NCI-H1105 treated with DMSO at 0.1 percent for 48 hours (cell line): ENCODE results near the gene KLK1.
A peak's percentile ranks its signal among the peaks of the same experiment; 100 is the strongest.
"Not testable (repeated sequence)": the region's sequence is repeated elsewhere in the genome, so short reads cannot be mapped to it uniquely, and the experiment has no call there.

ENCODE experiments used
- DNase-seq: peaks from one replicate; lab custom pipeline; 2025; lab: John Stamatoyannopoulos, UW

The KLK1 gene

GRCh38 chr19:50814883-50815282 is 8.7 kb downstream of the KLK1 start:
- no peak for DNase-seq

- no peak for DNase-seq
Measured at GRCh38 chr19:50812474-50812873, 11.1 kb downstream of the KLK1 start.

GRCh38 chr19:50811622-50812238 is 11.9 kb downstream of the KLK1 start:
- DNase-seq, result not testable (repeated sequence)

- DNase-seq, result no peak
Measured at GRCh38 chr19:50808856-50809255, 14.7 kb downstream of the KLK1 start.

GRCh38 chr19:50804420-50805272 is 18.9 kb downstream of the KLK1 start:
- peak; percentile 99 for DNase-seq

- peak; percentile 65 for DNase-seq
Measured at GRCh38 chr19:50803633-50804419, 19.8 kb downstream of the KLK1 start.

DNA sequence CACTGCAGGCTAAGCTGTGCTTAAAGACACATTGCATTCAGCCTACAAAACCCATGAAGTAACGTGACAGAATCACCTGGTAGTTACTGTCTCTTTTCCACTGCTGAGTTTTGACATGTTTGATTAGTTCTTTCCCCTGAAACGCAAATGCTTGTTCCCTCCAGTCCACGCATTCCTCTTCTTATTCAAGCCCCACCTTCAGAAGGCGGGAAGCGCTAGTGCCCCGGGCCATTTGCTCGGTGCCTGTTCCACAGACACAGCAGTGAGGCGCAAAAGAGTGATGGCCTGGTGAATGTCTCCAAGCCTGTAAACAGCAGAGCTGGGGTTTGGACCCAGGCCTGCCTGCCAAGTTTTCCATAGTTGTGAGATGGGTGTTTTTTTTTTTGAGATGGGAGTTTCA is 22.5 kb downstream of the KLK1 start:
- no peak for DNase-seq

GRCh38 chr19:50799547-50799851 is 24.1 kb downstream of the KLK1 start:
- DNase-seq, result no peak

DNA sequence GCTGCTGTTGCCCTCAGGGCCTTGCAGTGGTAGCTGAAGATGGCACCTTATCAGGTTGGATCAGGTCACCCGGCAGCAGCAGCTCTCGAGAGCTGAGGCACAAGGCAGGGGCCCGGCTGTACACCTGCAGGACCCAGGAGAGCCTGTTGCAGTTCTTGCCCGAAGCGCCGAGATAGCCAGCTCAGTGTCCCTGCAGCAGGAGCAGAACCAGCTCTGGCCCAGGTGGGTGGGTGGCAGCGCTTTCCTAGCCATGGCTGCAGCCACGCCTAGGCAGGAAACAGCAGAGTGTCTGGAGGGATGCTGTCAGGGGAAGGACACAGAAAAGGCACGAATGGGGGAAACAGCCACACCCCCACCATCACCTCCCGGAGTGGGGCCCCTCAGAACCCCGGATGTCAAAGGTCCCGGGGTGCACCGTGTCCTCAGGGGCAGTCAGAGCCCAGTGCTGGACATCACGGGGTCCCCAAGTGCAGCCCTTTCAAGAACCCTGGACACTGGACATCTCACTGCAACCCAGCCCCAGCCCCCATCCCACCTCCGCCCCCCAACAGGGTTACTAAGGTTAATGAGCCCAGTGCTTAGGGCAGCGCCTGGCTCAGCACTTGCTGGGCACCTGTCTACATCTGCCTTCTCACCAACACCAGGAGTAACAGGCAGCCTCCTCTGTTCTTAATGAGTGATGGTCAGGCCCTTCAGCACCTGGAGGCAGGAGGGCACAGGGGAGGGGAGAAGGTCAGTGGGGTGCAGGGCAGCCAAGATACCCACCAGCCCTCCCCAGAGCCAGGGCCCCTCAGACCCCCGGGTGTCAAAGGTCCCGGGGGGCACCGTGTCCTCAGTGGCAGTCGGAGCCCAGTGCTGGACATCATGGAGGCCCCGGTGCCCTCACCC is 24.7 kb downstream of the KLK1 start:
- no peak for DNase-seq

- no peak for DNase-seq
Measured at GRCh38 chr19:50797781-50798658, 25.6 kb downstream of the KLK1 start.

GRCh38 chr19:50797429-50797780 is 26.2 kb downstream of the KLK1 start:
- DNase-seq, result no peak

DNA sequence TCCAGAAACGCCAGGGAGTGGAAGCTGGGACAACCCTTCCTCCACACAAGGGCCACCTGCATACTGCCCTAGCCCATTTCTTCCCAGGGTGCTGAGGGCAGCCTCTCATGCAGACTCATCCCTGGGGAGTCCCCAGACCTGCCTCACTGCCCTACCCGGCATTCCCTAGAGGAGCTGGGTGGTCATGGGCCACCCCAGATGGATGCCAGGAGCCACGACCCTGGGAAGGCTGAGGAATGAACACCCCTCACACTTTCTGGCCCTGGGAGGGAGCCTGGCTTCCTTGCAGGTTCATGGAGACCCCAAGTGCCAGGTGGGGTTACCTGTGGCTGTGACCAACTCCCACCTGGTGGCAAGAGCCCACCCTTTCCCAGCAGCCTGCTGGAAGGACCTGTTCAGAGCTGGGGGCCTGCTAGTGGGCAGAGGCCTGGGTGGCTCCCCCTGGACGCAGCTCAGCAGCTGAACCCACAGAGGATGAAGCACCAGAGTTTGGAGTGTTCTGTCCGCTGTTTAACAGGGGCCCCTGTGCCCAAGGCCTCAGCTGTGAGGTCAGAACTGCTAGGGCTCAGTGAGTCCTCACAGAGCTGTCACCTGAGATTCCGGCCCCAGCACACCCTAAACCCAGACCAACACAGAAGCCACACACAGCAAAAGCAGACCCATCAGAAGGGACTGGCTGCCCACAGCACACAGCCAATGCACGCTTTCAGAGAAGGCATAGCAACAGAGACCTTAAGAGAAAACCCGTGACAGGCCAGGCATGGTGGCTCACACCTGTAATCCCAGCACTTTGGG is 26.8 kb downstream of the KLK1 start:
- DNase-seq, result no peak

DNA sequence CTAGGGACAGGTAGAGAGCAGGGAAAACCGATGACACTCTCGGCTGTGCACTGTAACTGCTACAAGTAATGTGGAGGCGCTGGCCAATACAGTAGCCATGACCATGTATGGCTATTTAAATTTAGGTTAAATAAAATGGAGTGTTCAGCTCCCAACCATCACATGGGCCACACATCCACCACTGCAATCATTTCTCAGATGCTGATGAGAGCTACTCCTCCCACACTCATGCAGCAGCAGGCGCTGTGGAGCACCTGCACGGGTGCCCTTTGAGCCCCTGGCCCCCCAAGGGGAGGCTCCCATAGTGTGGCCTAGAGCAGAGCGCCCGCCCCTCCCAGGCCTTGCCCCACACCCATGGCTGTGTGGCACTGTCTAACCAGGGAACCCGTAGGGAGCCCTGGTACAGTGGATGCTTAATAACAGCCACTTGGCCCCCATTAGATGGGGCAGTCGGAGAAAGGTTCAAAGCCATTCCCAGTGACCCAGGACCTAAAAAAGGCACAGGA is 27.4 kb downstream of the KLK1 start:
- DNase-seq, result no peak

DNA sequence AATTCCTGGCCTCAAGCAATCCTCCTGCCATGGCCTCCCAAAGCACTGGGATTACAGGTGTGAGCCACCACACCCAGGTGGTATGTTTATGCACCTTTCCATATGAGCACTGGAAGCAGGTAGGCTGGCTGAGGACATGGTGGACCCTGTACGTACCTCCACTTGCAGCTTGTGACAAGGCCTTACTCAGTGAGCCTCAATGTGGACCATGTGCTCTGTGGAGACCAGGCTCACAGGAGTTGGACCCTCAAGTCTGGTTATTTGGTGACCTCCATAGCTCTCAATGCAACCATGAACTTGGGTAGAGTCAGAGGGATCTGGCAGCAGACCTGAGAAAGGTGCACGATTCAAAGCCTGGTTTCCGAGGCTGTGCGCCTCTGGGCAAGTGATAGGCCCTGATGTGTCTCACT is 27.9 kb downstream of the KLK1 start:
- no peak for DNase-seq

DNA sequence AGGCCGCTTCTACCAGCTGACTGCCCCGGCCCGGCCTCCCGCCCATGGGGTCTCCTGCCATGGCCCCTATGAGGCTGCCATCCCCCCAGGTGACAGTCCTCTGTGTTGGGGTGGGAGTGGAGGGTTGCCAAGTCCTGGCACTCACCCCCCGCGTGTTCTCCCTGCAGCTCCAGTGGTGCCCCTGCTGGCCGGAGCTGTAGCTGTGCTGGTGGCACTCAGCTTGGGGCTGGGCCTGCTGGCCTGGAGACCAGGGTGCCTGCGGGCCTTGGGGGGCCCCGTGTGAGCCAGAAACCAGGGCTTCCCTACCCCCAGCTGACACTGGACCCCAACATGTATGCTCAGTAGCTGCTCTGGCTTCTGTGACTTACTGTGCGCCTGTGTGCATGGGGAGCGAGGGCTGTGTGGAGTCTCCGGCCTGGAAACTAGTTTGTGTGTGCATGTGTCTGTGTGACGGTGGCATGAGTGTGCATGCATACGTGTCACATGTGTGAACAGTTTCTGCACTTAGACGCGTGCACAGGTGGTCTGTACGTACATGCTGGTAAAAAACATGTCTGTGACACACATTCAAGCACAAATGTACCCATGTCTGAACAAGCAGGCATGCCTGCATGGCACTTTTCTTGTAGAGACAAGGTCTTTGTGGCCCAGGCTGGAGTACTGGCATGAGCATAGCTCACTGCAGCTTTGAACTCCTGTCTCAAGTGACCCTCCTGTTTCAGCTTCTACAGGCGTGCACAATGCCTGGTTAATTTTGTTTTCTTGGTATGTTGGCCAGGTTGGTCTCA is 28.5 kb downstream of the KLK1 start:
- DNase-seq, result peak; percentile 60

DNA sequence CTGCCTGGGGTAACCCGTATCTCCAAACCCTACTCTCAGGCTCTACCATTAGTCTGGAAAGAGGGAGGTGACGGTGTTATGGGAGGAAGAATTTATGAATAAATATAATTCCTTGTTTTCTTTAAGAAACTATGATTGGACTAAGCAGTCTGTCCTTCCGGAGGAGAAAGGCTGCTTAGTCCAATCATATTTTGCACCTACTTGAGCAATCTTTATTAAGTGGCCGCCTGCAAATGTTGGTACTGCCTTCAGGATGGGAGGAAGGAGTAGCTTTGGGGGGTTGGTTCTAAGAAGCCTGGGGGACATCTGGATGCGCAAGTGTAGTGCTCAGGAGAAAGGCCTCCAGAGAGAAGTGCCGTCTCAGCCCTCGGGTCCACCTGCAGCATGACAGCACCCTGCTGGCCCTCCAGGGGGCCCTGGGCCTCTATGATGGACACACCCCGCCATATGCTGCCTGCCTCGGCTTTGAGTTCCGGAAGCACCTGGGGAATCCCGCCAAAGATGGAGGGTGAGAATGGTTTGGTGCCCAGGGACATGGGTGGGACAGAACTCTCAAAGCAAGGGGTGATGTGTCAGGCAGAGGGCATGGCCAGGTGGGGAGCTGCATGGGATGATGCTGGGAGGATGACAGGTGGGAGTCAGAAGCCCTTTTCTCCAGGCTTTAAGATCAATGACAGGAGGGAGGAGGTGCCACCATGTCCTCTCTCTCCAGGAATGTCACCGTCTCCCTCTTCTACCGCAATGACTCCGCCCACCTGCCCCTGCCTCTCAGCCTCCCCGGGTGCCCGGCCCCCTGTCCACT is 29.3 kb downstream of the KLK1 start:
- peak; percentile 60 for DNase-seq

GRCh38 chr19:50793558-50794065 is 30.0 kb downstream of the KLK1 start:
- DNase-seq, result no peak
